ENCODE measurements around the gene FOCAD. TPM values are rescaled to one million over a fixed set of nuclear protein-coding genes. Genes with fewer than 3 reads are reported as not detected.

FOCAD gene
- total RNA-seq, 2 experiments from 2014 or later: 32.7 to 37.7 TPM

GRCh38 chr9:20989923-20990341 is 305.9 kb downstream of the FOCAD start:
- no peak for ATAC-seq
- CTCF ChIA-PET: no interaction called here
- Mint-ChIP-seq H3K4me1 (no peaks in the 10 kb centered on the region), H3K27ac (no peak overlapping the region), H3K4me3 (no peak overlapping the region), H3K36me3 (peaks cover 29% of the 10 kb centered on the region), H3K9me3 (ENCODE audit: low read depth) (no peaks in the 10 kb centered on the region), H3K27me3 (no peaks in the 10 kb centered on the region)
- no peak for DNase-seq

- CTCF ChIA-PET: interaction anchor here (0.6 kb wide), 1 partner anchor 588 kb away, joined by 3 read pairs; no protein-coding TSS in a partner anchor
- H3K36me3 Mint-ChIP-seq: peaks cover 39% of the 10 kb centered on the region
- H3K4me1 Mint-ChIP-seq: no peaks in the 10 kb centered on the region
- ATAC-seq (no peak), DNase-seq (no peak)
- no peak overlapping the region for H3K4me3 Mint-ChIP-seq
- no peaks in the 10 kb centered on the region for H3K9me3 Mint-ChIP-seq (ENCODE audit: low read depth)
- H3K27ac Mint-ChIP-seq: no peak overlapping the region
- H3K27me3 Mint-ChIP-seq: no peaks in the 10 kb centered on the region
Observed at GRCh38 chr9:20990867-20991266, 306.8 kb downstream of the FOCAD start.

GRCh38 chr9:20994486-20994885 is 310.4 kb downstream of the FOCAD start:
- Mint-ChIP-seq H3K4me3 (no peak overlapping the region), H3K9me3 (ENCODE audit: low read depth) (no peaks in the 10 kb centered on the region), H3K27ac (no peak overlapping the region), H3K4me1 (peaks cover 6% of the 10 kb centered on the region), H3K27me3 (no peaks in the 10 kb centered on the region), H3K36me3 (peaks cover 51% of the 10 kb centered on the region)
- no peak for DNase-seq
- ATAC-seq: no peak
- CTCF ChIA-PET: interaction anchor here (1.3 to 1.5 kb wide), 2 partner anchors 354 to 1070 kb away, joined by 3 read pairs; no protein-coding TSS in a partner anchor

- CTCF ChIA-PET: interaction anchor here (1.5 kb wide), 1 partner anchor 1071 kb away, joined by 3 read pairs; no protein-coding TSS in a partner anchor
- H3K9me3 Mint-ChIP-seq (ENCODE audit: low read depth): no peaks in the 10 kb centered on the region
- H3K4me1 Mint-ChIP-seq: peaks cover 6% of the 10 kb centered on the region
- no peak overlapping the region for H3K27ac Mint-ChIP-seq
- no peak overlapping the region for H3K4me3 Mint-ChIP-seq
- peaks cover 52% of the 10 kb centered on the region for H3K36me3 Mint-ChIP-seq
- no peaks in the 10 kb centered on the region for H3K27me3 Mint-ChIP-seq
- no peak for DNase-seq
- ATAC-seq: no peak
Observed at GRCh38 chr9:20995616-20996015, 311.6 kb downstream of the FOCAD start.

- CTCF ChIA-PET: interaction anchor here (0.8 to 1.2 kb wide), 2 partner anchors 10 kb away, joined by 3 to 4 read pairs; no protein-coding TSS in a partner anchor
- DNase-seq (no peak), ATAC-seq (no peak)
- Mint-ChIP-seq H3K4me1 (peaks cover 14% of the 10 kb centered on the region), H3K27me3 (no peaks in the 10 kb centered on the region), H3K9me3 (ENCODE audit: low read depth) (no peaks in the 10 kb centered on the region), H3K27ac (no peak overlapping the region), H3K4me3 (no peak overlapping the region), H3K36me3 (peaks cover 58% of the 10 kb centered on the region)
Observed at GRCh38 chr9:20996809-20997208, 312.8 kb downstream of the FOCAD start.

GRCh38 chr9:20997503-20998076 is 313.5 kb downstream of the FOCAD start:
- H3K27me3 Mint-ChIP-seq: no peaks in the 10 kb centered on the region
- no peak overlapping the region for H3K27ac Mint-ChIP-seq
- no peak for DNase-seq
- CTCF ChIA-PET: interaction anchor here (0.8 to 1.2 kb wide), 2 partner anchors 9 to 10 kb away, joined by 3 to 4 read pairs; no protein-coding TSS in a partner anchor
- peaks cover 64% of the 10 kb centered on the region for H3K36me3 Mint-ChIP-seq
- peaks cover 21% of the 10 kb centered on the region for H3K4me1 Mint-ChIP-seq
- H3K9me3 Mint-ChIP-seq (ENCODE audit: low read depth): no peaks in the 10 kb centered on the region
- no peak for ATAC-seq
- no peak overlapping the region for H3K4me3 Mint-ChIP-seq

GRCh38 chr9:21001581-21001980 is 317.5 kb downstream of the FOCAD start:
- Mint-ChIP-seq H3K36me3 (peaks cover 62% of the 10 kb centered on the region), H3K4me1 (peaks cover 21% of the 10 kb centered on the region), H3K27me3 (no peaks in the 10 kb centered on the region), H3K9me3 (ENCODE audit: low read depth) (no peaks in the 10 kb centered on the region), H3K4me3 (no peak overlapping the region), H3K27ac (peak overlapping the region; percentile 48)
- ATAC-seq: peak; percentile 53
- CTCF ChIA-PET: no interaction called here
- no peak for DNase-seq

GRCh38 chr9:21002040-21002439 is 318.0 kb downstream of the FOCAD start:
- CTCF ChIA-PET: no interaction called here
- H3K27ac Mint-ChIP-seq: peak overlapping the region; percentile 48
- peaks cover 17% of the 10 kb centered on the region for H3K4me1 Mint-ChIP-seq
- H3K27me3 Mint-ChIP-seq: no peaks in the 10 kb centered on the region
- no peaks in the 10 kb centered on the region for H3K9me3 Mint-ChIP-seq (ENCODE audit: low read depth)
- DNase-seq (no peak), ATAC-seq (no peak)
- H3K4me3 Mint-ChIP-seq: no peak overlapping the region
- H3K36me3 Mint-ChIP-seq: peaks cover 63% of the 10 kb centered on the region

- CTCF ChIA-PET: no interaction called here
- no peak for ATAC-seq
- H3K36me3 Mint-ChIP-seq: peaks cover 65% of the 10 kb centered on the region
- no peaks in the 10 kb centered on the region for H3K27me3 Mint-ChIP-seq
- no peak for DNase-seq
- no peak overlapping the region for H3K27ac Mint-ChIP-seq
- H3K4me3 Mint-ChIP-seq: no peak overlapping the region
- H3K9me3 Mint-ChIP-seq (ENCODE audit: low read depth): no peaks in the 10 kb centered on the region
- H3K4me1 Mint-ChIP-seq: no peaks in the 10 kb centered on the region
Observed at GRCh38 chr9:21015129-21015815, 331.2 kb downstream of the FOCAD start.

GRCh38 chr9:21015995-21016394 is 331.9 kb downstream of the FOCAD start:
- Mint-ChIP-seq H3K9me3 (ENCODE audit: low read depth) (no peaks in the 10 kb centered on the region), H3K27me3 (no peaks in the 10 kb centered on the region), H3K4me3 (no peak overlapping the region), H3K27ac (no peak overlapping the region), H3K36me3 (peaks cover 64% of the 10 kb centered on the region), H3K4me1 (no peaks in the 10 kb centered on the region)
- DNase-seq (no peak), ATAC-seq (no peak)
- CTCF ChIA-PET: no interaction called here

- Mint-ChIP-seq H3K27ac (no peak overlapping the region), H3K4me1 (no peaks in the 10 kb centered on the region), H3K36me3 (peaks cover 64% of the 10 kb centered on the region), H3K9me3 (ENCODE audit: low read depth) (no peaks in the 10 kb centered on the region), H3K27me3 (no peaks in the 10 kb centered on the region), H3K4me3 (no peak overlapping the region)
- no peak for DNase-seq
- CTCF ChIA-PET: no interaction called here
- ATAC-seq: no peak
Observed at GRCh38 chr9:21016701-21017491, 332.8 kb downstream of the FOCAD start.

GRCh38 chr9:21018177-21018576 is 334.1 kb downstream of the FOCAD start:
- Mint-ChIP-seq H3K4me3 (no peak overlapping the region), H3K9me3 (ENCODE audit: low read depth) (no peaks in the 10 kb centered on the region), H3K4me1 (peaks cover 2% of the 10 kb centered on the region), H3K27me3 (no peaks in the 10 kb centered on the region), H3K27ac (no peak overlapping the region), H3K36me3 (peaks cover 63% of the 10 kb centered on the region)
- DNase-seq (no peak), ATAC-seq (no peak)
- CTCF ChIA-PET: no interaction called here

GRCh38 chr9:21023861-21024260 is 339.8 kb downstream of the FOCAD start:
- no peak overlapping the region for H3K27ac Mint-ChIP-seq
- H3K9me3 Mint-ChIP-seq (ENCODE audit: low read depth): no peaks in the 10 kb centered on the region
- H3K4me3 Mint-ChIP-seq: no peak overlapping the region
- H3K4me1 Mint-ChIP-seq: peaks cover 19% of the 10 kb centered on the region
- ATAC-seq: no peak
- CTCF ChIA-PET: no interaction called here
- no peak for DNase-seq
- peaks cover 62% of the 10 kb centered on the region for H3K36me3 Mint-ChIP-seq
- no peaks in the 10 kb centered on the region for H3K27me3 Mint-ChIP-seq
